DMS114 treated with DMSO at 0.1 percent for 48 hours (cell line): ENCODE results near the gene TMEM114.

ENCODE experiments used
- DNase-seq: peaks from one replicate; lab custom pipeline; 2025; ENCODE audit not compliant: unreplicated experiment; lab: John Stamatoyannopoulos, UW

TMEM114 gene

GRCh38 chr16:8589900-8590688, at the start of gene TMEM114:
Gene TMEM114 (minus strand): TSS chr16:8590511. CDS start chr16:8589838, 673 bp downstream.
- no peak for DNase-seq

GRCh38 chr16:8639694-8640093, 49.4 kb upstream of the TMEM114 start:
- DNase-seq: no peak

GRCh38 chr16:8634991-8635736, 44.9 kb upstream of the TMEM114 start:
- peak; percentile 4 for DNase-seq

GRCh38 chr16:8632675-8633182, 42.4 kb upstream of the TMEM114 start:
- DNase-seq: no peak

GRCh38 chr16:8631818-8632465, 41.6 kb upstream of the TMEM114 start:
- DNase-seq: no peak

GRCh38 chr16:8631373-8631772, 41.1 kb upstream of the TMEM114 start:
- DNase-seq: no peak

GRCh38 chr16:8630255-8630953, 40.1 kb upstream of the TMEM114 start:
- no peak for DNase-seq

DNA sequence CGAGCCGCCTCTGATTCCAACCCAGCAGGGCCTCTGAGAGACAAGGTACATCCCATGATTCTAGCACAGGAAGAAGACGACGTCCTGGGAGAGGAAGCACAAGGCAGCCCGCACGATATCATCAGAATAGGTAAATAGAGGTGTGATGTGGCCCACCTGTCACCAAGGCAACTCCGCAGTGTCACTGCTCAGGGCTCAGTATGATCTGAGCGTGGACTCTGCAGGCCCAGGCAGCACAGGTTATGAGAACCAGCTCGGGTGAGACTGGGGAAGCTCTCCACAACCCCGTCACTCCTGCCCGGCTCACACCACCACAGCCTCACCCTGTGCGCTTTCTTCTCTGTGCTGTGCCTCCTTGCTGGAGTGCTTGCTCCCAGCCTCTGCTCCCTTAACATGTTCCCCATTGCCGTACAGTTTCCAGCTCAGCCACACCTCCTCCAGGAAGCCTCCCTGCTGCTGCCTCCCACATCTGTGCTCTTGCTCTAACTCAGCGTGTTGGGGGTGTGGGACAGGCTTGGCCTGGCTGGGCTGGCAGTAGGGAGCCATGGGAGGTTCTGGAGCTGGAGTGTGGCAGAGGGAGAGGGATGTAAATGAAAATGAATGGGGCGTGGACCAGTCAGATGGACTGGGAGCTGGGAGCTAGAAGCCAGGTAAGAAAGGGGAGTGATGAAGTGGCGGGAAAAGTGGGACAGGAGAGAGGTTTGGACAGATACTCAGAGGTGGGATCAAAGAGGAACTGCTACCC, 38.8 kb upstream of the TMEM114 start:
- no peak for DNase-seq

- no peak for DNase-seq
These were observed 37.1 kb upstream of the TMEM114 start for GRCh38 chr16:8627456-8627855.

- no peak for DNase-seq
These were observed 36.6 kb upstream of the TMEM114 start for GRCh38 chr16:8626946-8627345.

GRCh38 chr16:8625491-8626087, 35.3 kb upstream of the TMEM114 start:
- no peak for DNase-seq

DNA sequence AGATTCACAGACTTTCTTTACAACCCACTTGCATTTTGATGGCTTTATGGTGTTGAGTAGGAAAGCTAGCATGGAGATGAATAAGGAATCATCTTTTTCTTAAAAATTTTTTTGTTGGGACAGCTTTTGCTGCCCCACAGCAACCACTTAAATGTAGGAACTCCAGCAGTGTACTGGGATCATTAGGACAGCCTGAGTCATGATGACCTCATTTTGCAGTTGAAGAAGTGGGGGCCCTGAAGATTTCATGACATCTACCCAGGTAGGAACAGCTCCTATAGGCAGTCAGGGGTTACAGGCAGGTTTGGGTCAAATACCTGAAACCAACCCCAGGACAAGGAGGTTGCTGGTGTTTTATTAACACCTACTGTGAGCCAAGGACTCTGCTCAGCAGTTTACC, 33.3 kb upstream of the TMEM114 start:
- no peak for DNase-seq

DNA sequence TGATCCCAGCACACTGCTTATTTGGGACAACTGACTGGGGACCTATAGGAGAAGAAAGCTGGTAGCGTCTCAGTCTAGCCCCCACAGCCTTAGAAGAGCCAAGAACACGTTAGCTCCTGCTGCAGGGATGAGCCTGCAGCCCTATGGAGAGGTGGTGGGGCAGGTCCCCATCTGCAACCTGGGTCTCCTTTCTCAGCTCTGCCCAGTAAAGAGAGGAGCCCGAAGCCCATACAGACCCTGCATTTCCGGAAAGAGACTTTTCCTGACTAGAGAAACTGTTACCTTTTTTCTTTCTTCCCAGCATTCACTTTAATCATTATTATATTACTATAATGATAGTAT, 32.0 kb upstream of the TMEM114 start:
- DNase-seq: no peak

DNA sequence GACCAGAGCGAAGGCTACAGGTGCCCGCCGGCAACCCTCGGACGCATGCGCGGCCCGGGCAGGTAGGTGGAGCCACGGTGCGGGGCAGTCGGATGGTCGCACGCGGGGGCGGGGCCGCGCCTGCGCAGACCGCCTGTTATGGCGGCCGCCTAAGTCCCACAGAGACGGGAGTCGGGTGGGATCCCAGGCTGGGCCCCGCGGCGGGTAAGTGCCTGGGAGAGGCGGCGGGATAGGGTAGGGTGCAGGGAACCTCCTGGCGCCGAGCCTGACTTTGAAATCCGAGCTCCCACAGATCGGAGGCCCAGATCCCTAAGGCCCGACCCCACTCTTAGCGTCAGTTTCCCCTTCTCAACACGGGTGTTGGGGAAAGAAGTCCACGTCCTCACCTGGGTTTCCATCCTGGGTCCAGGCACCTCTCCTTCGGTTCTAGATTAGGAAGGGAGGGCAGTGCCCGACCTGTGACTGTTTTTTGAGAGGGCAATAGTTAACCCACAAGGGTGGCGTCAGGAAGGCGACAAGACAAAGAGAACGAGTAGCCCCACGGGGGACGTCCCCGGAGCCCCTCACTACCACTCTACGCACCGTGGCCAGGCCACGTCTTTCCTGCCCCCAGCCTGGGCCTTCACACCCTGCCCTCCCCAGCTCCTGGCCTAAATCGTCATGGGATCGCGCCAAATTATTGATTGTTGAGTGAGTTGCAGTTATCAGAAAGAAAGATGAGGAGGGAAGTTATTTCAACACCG, 31.4 kb upstream of the TMEM114 start, which contains the start of gene METTL22:
Gene METTL22, plus strand, starts transcription at position 127 of the 743 bp plus-strand sequence. CDS start 3,968 bp downstream, outside the sequence.
- DNase-seq: peak; percentile 53

DNA sequence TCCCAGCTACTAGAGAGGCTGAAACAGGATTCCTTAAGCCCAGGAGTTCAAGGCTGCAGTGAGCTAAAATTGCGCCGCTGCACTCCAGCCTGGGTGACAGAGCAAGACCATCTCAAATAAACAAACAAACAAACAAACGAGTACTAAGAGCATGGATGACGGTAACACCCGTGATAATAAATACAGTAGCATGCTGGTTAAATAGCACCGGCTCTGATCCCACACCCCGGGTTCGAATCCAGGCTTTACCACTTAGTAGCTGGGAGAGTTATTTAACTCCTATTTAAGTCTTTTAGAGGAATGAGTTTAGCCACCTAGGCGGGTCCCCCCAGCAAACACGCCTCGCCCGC, 30.9 kb upstream of the TMEM114 start:
- DNase-seq: no peak

GRCh38 chr16:8620535-8620934, 30.2 kb upstream of the TMEM114 start:
- DNase-seq: no peak

GRCh38 chr16:8619671-8620370, 29.5 kb upstream of the TMEM114 start:
- DNase-seq: no peak

GRCh38 chr16:8614435-8615029, 24.2 kb upstream of the TMEM114 start:
- DNase-seq: no peak
